Fibroblast of lung (primary cell): ENCODE results near the gene SENP6.

ENCODE experiments used
- CTCF ChIP-seq, 2 donors: IDR thresholded peaks in 1 of 2; conservative IDR thresholded peaks in 1 of 2; 1 replicate in 1 of 2; 2 replicates in 1 of 2; pipeline ENCODE4 v1.5.1; 2011 to 2012; ENCODE audit warnings: low read length in 2 of 2, control low read depth in 1 of 2, inconsistent platforms in 1 of 2, low read depth in 1 of 2, mild to moderate bottlenecking in 1 of 2
- EZH2 ChIP-seq: IDR thresholded peaks from 2 replicates; pipeline ENCODE4 v1.5.1; 2012; ENCODE audit warnings: low read length, control low read depth, mild to moderate bottlenecking; ENCODE audit errors: missing control alignments

GRCh38 chr6:75748003-75748742 is 146.5 kb downstream of the SENP6 start:
- TF ChIP-seq CTCF (conservative IDR thresholded peaks at IDR 0.05 in 1 of 2, IDR thresholded peaks at IDR 0.05 in 1 of 2; ENCODE audit: low read depth in 1 of 2, low read length in 2 of 2) (no peak), EZH2 (no peak)
